Astrocyte (in vitro differentiated cells and primary cell): ENCODE measurements around the gene PARN. TPM values are rescaled to one million over a fixed set of nuclear protein-coding genes. Genes with fewer than 3 reads are reported as not detected.
A peak's percentile ranks its signal among the peaks of the same experiment; 100 is the strongest.

Source experiments
- DNase-seq: peaks from one replicate; pipeline ENCODE4 v3.0.0-alpha.2; 2010; ENCODE audit warnings: low read depth
- FAIRE-seq: peaks from 2 replicates; lab custom pipeline; 2011; peaks lifted over from hg19 to GRCh38; lab: Jason Lieb, UNC
- H2AFZ ChIP-seq: 2 replicates; pipeline ENCODE4 v1.6.0; 2012; ENCODE audit warnings: low read depth, low read length, inconsistent platforms
- H3K27ac ChIP-seq: 2 replicates; pipeline ENCODE4 v1.5.1; 2011; ENCODE audit warnings: low read depth, low read length, inconsistent platforms
- H3K27me3 ChIP-seq: 2 replicates; pipeline ENCODE4 v1.6.0; 2011; ENCODE audit warnings: low read length, inconsistent platforms; ENCODE audit not compliant: insufficient read depth
- H3K36me3 ChIP-seq: 2 replicates; pipeline ENCODE4 v1.5.1; 2011; ENCODE audit warnings: low read length, inconsistent platforms; ENCODE audit not compliant: insufficient read depth
- H3K4me1 ChIP-seq: 2 replicates; pipeline ENCODE4 v1.5.1; 2011; ENCODE audit warnings: low read length, inconsistent platforms; ENCODE audit not compliant: insufficient read depth
- H3K4me2 ChIP-seq: 2 replicates; pipeline ENCODE4 v1.6.0; 2012; ENCODE audit warnings: low read length, inconsistent platforms
- H3K4me3 ChIP-seq: 2 replicates; pipeline ENCODE4 v1.5.1; 2011; ENCODE audit warnings: low read depth, mild to moderate bottlenecking, low read length, inconsistent platforms; ENCODE audit not compliant: insufficient read depth
- H3K79me2 ChIP-seq: 2 replicates; pipeline ENCODE4 v1.6.0; 2012; ENCODE audit warnings: mild to moderate bottlenecking, low read length, inconsistent platforms; ENCODE audit not compliant: insufficient read depth
- H3K9ac ChIP-seq: 2 replicates; pipeline ENCODE4 v1.6.0; 2012; ENCODE audit warnings: mild to moderate bottlenecking, low read length, inconsistent platforms
- H3K9me3 ChIP-seq: 2 replicates; pipeline ENCODE4 v1.5.1; 2012; ENCODE audit warnings: low read depth, mild to moderate bottlenecking, low read length, inconsistent platforms; ENCODE audit not compliant: insufficient read depth
- H4K20me1 ChIP-seq: 2 replicates; pipeline ENCODE4 v1.6.0; 2012; ENCODE audit warnings: low read length, inconsistent platforms; ENCODE audit not compliant: insufficient read depth
- H3K27ac Mint-ChIP-seq: one replicate; pipeline ENCODE4 v1.8.0; 2021; ENCODE audit warnings: mild to moderate bottlenecking, mixed read lengths; ENCODE audit not compliant: unreplicated experiment
- H3K27me3 Mint-ChIP-seq: one replicate; pipeline ENCODE4 v1.8.0; 2021; ENCODE audit warnings: low read depth, mixed read lengths; ENCODE audit not compliant: unreplicated experiment
- H3K36me3 Mint-ChIP-seq: one replicate; pipeline ENCODE4 v1.8.0; 2021; ENCODE audit warnings: low read depth, mixed read lengths; ENCODE audit not compliant: unreplicated experiment
- H3K4me1 Mint-ChIP-seq: one replicate; pipeline ENCODE4 v1.8.0; 2021; ENCODE audit warnings: low read depth, mixed read lengths; ENCODE audit not compliant: unreplicated experiment
- H3K4me3 Mint-ChIP-seq: one replicate; pipeline ENCODE4 v1.8.0; 2021; ENCODE audit warnings: mild to moderate bottlenecking, moderate library complexity, mixed read lengths; ENCODE audit not compliant: unreplicated experiment
- H3K9me3 Mint-ChIP-seq: one replicate; pipeline ENCODE4 v1.8.0; 2021; ENCODE audit warnings: mild to moderate bottlenecking, mixed read lengths; ENCODE audit not compliant: unreplicated experiment
- EZH2 ChIP-seq: IDR thresholded peaks from 2 replicates; pipeline ENCODE4 v1.6.1; 2012; ENCODE audit warnings: mild to moderate bottlenecking, low read length, inconsistent platforms; ENCODE audit not compliant: insufficient read depth
- total RNA-seq: library from RNA; stranded (reverse); gene quantifications from 2 replicates; pipeline ENCODE4 v1.2.1, GENCODE V29; 2021
- TF ChIP-seq, protein P1 (sequence below): IDR thresholded peaks from 2 replicates; pipeline ENCODE4 v1.5.1; 2011; ENCODE audit warnings: low read depth, mild to moderate bottlenecking, inconsistent platforms, low read length, moderate library complexity; ENCODE audit not compliant: insufficient read depth

The PARN gene
- total RNA-seq, 1 donor from 2014 or later: 26.1 TPM

DNA sequence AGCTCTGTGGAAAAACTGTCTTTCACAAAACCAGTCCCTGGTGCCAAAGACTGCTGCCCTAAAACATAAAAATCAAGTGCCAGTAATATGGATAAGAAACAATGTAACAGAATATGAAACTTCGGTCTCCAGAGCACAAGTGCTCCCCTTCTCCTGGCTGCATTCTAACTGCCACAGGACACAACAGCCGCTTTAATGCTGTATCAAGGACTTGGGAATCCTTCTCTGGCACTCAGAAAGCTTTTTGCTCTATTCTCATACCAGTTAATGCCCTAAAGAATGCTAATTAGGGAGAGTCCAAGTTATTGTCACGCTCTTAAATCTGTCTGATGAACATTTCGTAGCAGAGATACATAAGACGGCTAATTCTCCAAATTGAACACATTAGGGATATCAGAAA lies 90.9 kb downstream of the PARN start:
- Histone ChIP-seq H2AFZ (no peak overlapping the region), H3K4me1 (peaks cover 8% of the 10 kb centered on the region), H3K36me3 (no peaks in the 10 kb centered on the region), H3K27me3 (no peaks in the 10 kb centered on the region), H3K9ac (peak overlapping the region; percentile 17), H3K79me2 (no peaks in the 10 kb centered on the region), H4K20me1 (no peaks in the 10 kb centered on the region), H3K9me3 (peaks cover 5% of the 10 kb centered on the region), H3K4me2 (no peak overlapping the region), H3K4me3 (no peak overlapping the region), H3K27ac (no peak overlapping the region)
- H3K27ac Mint-ChIP-seq: peak overlapping the region; percentile 8
- DNase-seq (no peak), FAIRE-seq (no peak)
- H3K4me1 Mint-ChIP-seq: peaks cover 15% of the 10 kb centered on the region
- H3K9me3 Mint-ChIP-seq: peaks cover 17% of the 10 kb centered on the region
- peaks cover 26% of the 10 kb centered on the region for H3K36me3 Mint-ChIP-seq
- TF ChIP-seq, protein P1, sequence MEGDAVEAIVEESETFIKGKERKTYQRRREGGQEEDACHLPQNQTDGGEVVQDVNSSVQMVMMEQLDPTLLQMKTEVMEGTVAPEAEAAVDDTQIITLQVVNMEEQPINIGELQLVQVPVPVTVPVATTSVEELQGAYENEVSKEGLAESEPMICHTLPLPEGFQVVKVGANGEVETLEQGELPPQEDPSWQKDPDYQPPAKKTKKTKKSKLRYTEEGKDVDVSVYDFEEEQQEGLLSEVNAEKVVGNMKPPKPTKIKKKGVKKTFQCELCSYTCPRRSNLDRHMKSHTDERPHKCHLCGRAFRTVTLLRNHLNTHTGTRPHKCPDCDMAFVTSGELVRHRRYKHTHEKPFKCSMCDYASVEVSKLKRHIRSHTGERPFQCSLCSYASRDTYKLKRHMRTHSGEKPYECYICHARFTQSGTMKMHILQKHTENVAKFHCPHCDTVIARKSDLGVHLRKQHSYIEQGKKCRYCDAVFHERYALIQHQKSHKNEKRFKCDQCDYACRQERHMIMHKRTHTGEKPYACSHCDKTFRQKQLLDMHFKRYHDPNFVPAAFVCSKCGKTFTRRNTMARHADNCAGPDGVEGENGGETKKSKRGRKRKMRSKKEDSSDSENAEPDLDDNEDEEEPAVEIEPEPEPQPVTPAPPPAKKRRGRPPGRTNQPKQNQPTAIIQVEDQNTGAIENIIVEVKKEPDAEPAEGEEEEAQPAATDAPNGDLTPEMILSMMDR: no peak
- no peak for TF ChIP-seq EZH2
- no peaks in the 10 kb centered on the region for H3K27me3 Mint-ChIP-seq
- no peak overlapping the region for H3K4me3 Mint-ChIP-seq

DNA sequence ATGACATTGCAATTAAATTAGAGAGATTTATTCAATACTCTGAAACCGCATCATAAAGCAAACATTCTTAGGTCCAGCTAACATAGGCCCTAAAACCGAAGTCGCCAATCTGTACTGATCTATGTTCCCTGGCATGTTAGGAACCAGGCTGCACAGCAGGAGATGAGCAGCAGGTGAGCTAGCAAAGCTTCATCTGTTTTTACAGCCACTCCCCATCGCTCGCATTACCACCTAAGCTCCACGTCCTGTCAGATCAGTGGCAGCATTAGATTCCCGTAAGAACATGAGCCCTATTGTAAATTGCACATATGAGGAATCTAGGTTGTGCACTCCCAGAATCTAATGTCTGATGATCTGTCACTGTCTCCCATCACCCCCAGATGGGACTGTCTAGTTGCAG lies 91.5 kb downstream of the PARN start:
- peaks cover 5% of the 10 kb centered on the region for H3K9me3 ChIP-seq
- no peak overlapping the region for H3K9ac ChIP-seq
- no peaks in the 10 kb centered on the region for H4K20me1 ChIP-seq
- no peak overlapping the region for H3K27ac ChIP-seq
- no peak for FAIRE-seq
- Mint-ChIP-seq H3K4me1 (peaks cover 15% of the 10 kb centered on the region), H3K36me3 (peaks cover 25% of the 10 kb centered on the region), H3K9me3 (peaks cover 17% of the 10 kb centered on the region), H3K4me3 (no peak overlapping the region), H3K27me3 (no peaks in the 10 kb centered on the region), H3K27ac (no peak overlapping the region)
- no peak overlapping the region for H3K4me2 ChIP-seq
- TF ChIP-seq, protein P1: no peak
- TF ChIP-seq EZH2: no peak
- no peaks in the 10 kb centered on the region for H3K79me2 ChIP-seq
- no peak overlapping the region for H3K4me3 ChIP-seq
- DNase-seq: no peak
- H3K36me3 ChIP-seq: no peaks in the 10 kb centered on the region
- H3K27me3 ChIP-seq: no peaks in the 10 kb centered on the region
- peaks cover 8% of the 10 kb centered on the region for H3K4me1 ChIP-seq
- H2AFZ ChIP-seq: no peak overlapping the region

DNA sequence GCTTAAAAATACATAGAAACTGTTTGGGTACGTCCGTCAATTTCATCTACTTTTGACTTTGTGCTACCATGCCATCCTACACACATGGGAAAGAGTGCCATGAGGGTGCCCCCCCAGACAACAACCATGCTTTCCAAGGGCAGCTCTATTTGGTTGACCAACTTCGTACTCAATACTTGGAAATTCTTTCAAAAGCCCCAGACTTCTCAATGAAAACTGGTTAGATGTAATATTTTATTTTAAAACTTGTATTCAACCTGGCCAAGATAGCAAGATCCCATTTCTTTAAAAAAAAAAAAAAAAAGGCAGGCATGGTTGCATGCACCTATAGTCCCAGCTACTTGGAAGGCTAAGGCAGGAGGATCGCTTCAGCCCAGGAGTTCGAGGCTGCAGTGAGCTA lies 98.4 kb downstream of the PARN start:
- Mint-ChIP-seq H3K9me3 (peaks cover 3% of the 10 kb centered on the region), H3K27ac (no peak overlapping the region), H3K4me3 (no peak overlapping the region), H3K4me1 (peaks cover 28% of the 10 kb centered on the region), H3K27me3 (no peaks in the 10 kb centered on the region), H3K36me3 (peaks cover 5% of the 10 kb centered on the region)
- no peaks in the 10 kb centered on the region for H3K36me3 ChIP-seq
- TF ChIP-seq, protein P1: no peak
- TF ChIP-seq EZH2: no peak
- H3K4me2 ChIP-seq: no peak overlapping the region
- H2AFZ ChIP-seq: no peak overlapping the region
- H3K27me3 ChIP-seq: no peaks in the 10 kb centered on the region
- FAIRE-seq: no peak
- H3K4me1 ChIP-seq: peaks cover 4% of the 10 kb centered on the region
- no peaks in the 10 kb centered on the region for H3K9me3 ChIP-seq
- no peak overlapping the region for H3K9ac ChIP-seq
- H3K27ac ChIP-seq: no peak overlapping the region
- no peak for DNase-seq
- H4K20me1 ChIP-seq: no peaks in the 10 kb centered on the region
- no peak overlapping the region for H3K4me3 ChIP-seq
- no peaks in the 10 kb centered on the region for H3K79me2 ChIP-seq
